Measurements from ENCODE around the gene RPL28.
"Not testable (repeated sequence)": the region's sequence is repeated elsewhere in the genome, so short reads cannot be mapped to it uniquely, and the experiment has no call there.

The RPL28 gene

DNA sequence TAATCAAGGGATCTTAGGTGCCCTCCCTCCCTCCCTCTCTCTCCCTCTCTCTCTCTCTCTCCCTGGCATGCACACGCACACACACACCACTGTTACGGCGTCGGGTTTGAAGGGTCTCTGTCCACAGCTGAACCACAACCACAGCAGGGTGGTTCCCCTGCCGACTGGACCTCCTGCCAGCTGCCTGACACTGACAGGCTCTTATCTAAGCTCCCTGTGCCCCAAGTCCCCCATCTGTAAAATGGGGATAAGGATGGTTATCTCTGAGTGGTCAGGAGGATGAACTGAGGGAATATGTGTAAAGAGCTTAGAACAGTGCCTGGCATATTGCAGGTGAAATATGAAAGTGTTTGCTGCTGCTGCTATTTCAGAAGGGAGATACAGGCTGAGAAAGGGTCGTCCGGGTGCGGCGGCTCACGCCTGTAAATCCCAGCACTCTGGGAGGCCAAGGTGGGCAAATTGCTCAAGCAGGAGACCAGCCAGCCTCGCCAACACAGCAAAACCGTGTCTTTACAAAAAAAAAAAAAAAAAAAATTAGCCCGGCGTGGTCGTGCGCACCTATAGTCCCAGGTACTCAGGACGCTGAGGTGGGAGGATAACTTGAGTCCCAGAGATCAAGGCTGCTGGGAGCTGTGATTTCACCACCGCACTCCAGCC lies 58.2 kb downstream of the RPL28 start:
- DNase-seq (ENCODE audit: low spot score) = no peak
- in situ Hi-C loops (cut with MboI; ENCODE audit: low sequenced_read_pairs, unreplicated experiment) = no loop called here
- TF ChIP-seq, protein P1, sequence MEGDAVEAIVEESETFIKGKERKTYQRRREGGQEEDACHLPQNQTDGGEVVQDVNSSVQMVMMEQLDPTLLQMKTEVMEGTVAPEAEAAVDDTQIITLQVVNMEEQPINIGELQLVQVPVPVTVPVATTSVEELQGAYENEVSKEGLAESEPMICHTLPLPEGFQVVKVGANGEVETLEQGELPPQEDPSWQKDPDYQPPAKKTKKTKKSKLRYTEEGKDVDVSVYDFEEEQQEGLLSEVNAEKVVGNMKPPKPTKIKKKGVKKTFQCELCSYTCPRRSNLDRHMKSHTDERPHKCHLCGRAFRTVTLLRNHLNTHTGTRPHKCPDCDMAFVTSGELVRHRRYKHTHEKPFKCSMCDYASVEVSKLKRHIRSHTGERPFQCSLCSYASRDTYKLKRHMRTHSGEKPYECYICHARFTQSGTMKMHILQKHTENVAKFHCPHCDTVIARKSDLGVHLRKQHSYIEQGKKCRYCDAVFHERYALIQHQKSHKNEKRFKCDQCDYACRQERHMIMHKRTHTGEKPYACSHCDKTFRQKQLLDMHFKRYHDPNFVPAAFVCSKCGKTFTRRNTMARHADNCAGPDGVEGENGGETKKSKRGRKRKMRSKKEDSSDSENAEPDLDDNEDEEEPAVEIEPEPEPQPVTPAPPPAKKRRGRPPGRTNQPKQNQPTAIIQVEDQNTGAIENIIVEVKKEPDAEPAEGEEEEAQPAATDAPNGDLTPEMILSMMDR (IDR thresholded peaks at IDR 0.05; ENCODE audit: borderline replicate concordance, control extremely low read depth, extremely low read depth, insufficient read depth, missing control alignments) = no peak

DNA sequence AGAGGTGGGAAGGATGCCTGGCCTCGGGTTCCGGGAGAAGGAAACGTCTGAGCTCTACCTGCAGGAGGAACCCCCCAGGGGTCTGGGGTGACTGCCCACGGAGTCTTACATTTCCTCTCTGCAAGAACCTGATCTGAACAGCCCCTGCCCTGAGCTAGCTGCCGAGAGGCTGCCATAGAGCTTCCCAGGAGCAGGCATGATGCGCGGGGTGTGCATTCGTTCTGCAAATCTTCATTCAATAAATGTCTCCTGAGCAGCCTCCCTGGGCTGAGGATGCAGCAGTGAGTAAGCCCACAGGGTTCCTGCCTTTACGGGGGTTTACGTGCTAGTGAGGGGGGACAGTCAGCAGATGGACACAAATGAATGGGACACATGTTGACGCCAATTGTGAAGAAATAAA lies 58.9 kb downstream of the RPL28 start:
- in situ Hi-C loops (cut with MboI; ENCODE audit: low sequenced_read_pairs, unreplicated experiment) = no loop called here
- TF ChIP-seq, protein P1 (IDR thresholded peaks at IDR 0.05; ENCODE audit: borderline replicate concordance, control extremely low read depth, extremely low read depth, insufficient read depth, missing control alignments) = no peak
- no peak for DNase-seq (ENCODE audit: low spot score)

DNA sequence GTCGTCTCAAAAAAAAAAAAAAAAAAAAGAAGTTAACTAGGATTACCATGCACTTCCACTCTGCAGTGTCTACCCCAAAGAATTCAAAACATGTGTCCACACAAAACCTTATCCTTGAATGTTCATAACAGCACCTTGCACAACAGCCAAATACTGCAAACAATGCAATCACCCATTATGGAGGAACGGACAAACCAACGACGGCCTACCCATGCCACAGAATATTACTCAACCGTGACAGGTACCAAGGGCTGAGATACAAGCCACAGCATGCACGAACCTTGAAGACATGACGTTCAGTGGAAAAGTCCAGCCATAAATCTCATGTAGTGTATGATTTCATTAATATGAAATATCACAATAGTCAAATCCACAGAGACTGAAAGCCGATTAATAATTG lies 60.3 kb downstream of the RPL28 start:
- TF ChIP-seq, protein P1 (IDR thresholded peaks at IDR 0.05; ENCODE audit: borderline replicate concordance, control extremely low read depth, extremely low read depth, insufficient read depth, missing control alignments) = no peak
- in situ Hi-C loops (cut with MboI; ENCODE audit: low sequenced_read_pairs, unreplicated experiment) = no loop called here
- DNase-seq (ENCODE audit: low spot score) = no peak

DNA sequence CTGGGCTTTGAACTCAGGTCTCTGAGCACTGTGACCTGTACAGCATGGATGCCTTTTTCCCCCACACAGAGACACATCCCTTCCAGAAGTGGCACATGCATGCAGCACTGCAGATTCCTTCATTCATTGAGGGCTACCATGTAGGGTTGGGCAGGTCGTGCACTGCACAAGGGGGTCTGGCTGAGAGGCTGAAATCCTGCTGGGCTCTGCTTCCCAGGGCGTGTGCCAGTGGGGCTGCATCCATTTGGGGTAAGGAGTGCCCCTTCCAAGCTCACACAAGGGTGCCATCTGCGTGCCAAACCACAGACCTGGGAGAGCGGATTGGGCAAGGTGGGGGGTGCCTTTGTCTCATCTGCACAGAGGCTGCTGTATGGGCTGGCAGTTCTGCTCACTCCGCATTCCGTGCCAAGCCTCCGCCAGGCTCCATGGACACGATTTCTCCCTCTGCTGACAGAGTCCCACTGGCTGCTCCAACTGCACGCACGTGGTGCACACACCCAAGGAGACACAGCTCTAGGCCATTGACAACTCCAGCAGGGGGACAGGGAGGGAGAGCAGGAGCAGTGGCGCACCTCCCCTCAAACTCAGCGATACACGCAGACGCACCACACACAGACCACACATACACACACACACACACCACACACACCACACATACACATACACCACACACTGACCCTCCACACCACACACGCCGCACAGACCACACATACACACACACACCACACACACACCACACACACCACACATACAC lies 61.9 kb downstream of the RPL28 start:
- in situ Hi-C loops (cut with MboI; ENCODE audit: low sequenced_read_pairs, unreplicated experiment) = no loop called here
- no peak for DNase-seq (ENCODE audit: low spot score)
- TF ChIP-seq, protein P1 (IDR thresholded peaks at IDR 0.05; ENCODE audit: borderline replicate concordance, control extremely low read depth, extremely low read depth, insufficient read depth, missing control alignments) = no peak

DNA sequence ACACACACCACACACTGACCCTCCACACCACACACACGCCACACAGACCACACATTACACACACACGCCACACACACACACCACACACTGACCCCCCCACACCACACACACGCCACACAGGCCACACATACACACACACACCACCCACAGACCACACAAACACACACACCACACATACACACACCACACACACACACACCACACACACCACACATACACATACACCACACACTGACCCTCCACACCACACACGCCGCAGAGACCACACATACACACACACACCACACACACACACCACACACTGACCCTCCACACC lies 62.4 kb downstream of the RPL28 start:
- DNase-seq (ENCODE audit: low spot score); in situ Hi-C loops (cut with MboI; ENCODE audit: low sequenced_read_pairs, unreplicated experiment): not testable (repeated sequence)

DNA sequence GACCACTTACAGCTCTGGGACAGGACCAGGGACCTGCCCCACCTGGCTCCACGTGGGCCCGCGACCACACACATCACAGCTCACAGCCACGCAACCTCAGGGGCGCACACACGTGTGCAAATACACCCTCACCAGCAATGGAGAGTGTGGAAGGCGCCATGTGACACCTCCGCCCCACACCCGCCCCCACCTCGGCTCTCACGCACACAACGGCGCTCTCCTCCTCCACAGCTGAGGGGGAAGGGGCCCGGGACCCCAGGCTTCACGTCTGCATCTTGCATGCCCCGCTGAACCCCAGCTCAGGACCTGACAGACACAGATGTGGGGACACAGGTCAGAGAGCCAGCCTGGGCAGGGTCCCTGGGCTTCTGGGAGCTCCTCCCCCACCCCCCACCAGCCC lies 63.7 kb downstream of the RPL28 start:
- in situ Hi-C loops (cut with MboI; ENCODE audit: low sequenced_read_pairs, unreplicated experiment) = no loop called here
- DNase-seq (ENCODE audit: low spot score) = no peak
- TF ChIP-seq, protein P1 (IDR thresholded peaks at IDR 0.05; ENCODE audit: borderline replicate concordance, control extremely low read depth, extremely low read depth, insufficient read depth, missing control alignments) = no peak

DNA sequence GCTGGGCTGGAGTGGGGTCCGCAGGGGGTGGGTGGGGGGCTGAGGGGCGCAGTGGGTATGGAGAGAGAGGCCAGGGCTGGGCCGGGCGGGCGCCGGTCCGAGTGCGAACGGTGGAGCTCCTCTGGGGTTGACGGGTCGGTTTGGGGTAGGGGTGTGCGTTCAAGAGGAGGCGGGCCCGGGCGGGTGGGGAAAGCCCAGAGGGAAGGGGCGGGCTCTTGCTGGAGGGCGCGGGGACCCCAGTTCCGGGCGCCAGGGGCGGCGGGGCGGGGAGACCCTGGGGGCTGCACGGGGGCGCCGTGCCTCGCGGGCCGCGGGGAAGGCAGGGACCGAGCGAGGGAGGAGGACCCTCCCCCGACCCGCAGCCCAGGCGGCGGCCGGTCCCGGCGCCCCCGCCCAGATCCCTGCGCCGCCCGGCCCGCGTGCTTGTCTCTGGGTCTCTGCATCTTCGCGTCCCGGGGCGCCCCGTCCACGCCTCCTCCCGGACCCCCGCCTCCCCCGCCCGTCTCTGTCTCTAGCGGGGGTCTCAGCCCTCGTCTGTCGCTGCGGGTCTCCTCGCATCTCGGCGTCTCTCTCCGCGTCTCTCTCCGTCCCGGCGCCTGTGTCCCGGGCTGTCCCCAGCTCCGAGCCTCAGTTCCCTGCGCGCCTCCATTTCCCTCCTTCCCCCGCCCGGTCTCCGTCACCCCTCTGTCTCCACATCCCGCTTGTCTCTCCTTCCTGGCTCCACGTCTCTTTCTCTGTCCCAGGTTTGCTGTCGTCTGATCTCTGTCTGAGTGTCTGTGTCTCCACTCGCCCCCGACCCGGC lies 65.6 kb downstream of the RPL28 start:
- TF ChIP-seq, protein P1 (IDR thresholded peaks at IDR 0.05; ENCODE audit: borderline replicate concordance, control extremely low read depth, extremely low read depth, insufficient read depth, missing control alignments) = no peak
- DNase-seq (ENCODE audit: low spot score) = no peak
- in situ Hi-C loops (cut with MboI; ENCODE audit: low sequenced_read_pairs, unreplicated experiment) = no loop called here
